ENCODE measurements around the gene TRIM4.
"Not testable (repeated sequence)": the region's sequence is repeated elsewhere in the genome, so short reads cannot be mapped to it uniquely, and the experiment has no call there.

TRIM4 gene

DNA sequence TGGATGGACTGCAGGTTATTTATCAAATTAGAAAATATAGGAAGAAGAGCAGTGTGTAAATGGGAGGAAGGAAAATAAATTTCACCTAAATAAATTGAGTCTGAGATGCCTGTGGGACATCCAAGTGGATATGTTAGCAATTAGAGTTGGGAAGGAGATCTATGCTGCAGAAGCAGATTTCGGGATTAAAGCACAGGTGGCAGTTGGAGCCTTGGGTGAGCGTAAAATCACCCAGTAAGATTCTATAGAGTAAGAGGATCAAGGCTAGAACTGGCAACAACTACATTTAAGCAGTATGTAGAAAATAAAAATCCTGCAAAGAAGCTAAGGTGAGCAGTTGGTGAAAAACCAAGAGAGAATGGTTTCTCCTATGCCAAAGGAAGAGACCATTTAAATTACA is 8.4 kb downstream of the TRIM4 start:
- no peak for DNase-seq

- DNase-seq = no peak
These were observed 17.7 kb downstream of the TRIM4 start for GRCh38 chr7:99901581-99901980.

GRCh38 chr7:99899830-99900519 is 19.4 kb downstream of the TRIM4 start:
- no peak for DNase-seq

DNA sequence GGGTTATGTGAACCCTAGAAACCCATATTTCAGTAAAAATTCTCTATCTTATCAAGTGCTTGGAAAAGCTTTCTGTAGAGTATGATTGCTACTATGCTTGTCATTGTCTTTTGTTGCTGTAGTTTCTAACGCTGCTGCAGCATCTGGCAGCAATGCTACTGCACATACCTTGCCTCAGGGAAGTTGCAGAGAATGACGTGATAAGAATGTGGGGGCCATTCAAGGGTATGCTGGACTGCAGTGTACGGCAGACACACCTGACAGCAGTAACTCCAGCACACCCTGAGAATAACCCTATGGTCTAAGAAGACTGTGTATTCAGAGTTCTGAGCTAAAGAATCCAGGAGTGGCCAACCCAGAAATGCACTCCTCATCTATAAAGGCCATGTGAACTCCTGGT is 20.5 kb downstream of the TRIM4 start:
- DNase-seq = no peak

DNA sequence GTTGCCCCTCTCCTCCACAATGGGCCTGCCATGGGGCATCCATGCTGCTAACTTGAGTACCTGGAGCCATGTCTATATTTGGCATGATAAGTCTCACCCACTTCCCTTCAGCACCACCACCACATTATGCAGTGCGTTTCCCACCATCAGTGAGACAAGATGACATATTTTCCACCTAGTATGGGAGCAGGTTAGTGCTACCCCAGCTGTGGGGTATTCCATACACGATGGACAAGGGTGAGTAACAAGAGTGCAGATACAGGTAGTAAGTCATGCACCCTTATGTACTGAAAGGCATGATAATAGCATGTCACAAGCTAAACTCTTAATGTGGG is 21.3 kb downstream of the TRIM4 start:
- no peak for DNase-seq

DNA sequence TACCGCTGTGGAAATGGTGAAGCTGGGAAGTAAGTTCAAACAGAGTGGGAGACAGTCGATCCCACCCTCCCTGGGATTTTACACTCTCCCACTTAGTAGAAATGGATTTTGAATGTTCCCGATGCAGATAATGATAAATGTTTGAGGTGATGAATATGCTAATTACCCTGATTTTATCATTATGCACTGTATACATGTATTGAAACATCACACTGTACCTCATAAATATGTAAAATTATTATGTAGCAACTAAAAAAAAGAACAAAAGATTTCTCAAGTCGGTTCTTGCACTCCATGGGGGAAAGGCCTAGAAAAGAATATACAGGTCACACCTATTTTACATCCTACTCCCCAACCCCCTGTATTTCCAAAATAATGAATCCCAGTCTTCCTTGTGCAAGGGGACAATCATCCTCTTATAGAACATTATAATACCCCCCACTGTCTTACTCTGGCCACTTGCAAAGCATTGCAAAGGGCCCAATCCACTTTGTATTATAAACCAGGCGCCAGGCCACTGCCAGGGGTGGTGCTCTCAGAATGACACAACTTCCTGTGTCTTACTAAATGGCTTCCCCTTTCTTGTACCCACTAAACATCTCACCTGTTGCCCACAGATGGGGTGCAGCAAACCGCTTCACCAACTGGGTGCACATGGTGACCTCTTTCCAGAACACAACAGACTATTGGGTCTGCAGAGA is 21.9 kb downstream of the TRIM4 start:
- no peak for DNase-seq

DNA sequence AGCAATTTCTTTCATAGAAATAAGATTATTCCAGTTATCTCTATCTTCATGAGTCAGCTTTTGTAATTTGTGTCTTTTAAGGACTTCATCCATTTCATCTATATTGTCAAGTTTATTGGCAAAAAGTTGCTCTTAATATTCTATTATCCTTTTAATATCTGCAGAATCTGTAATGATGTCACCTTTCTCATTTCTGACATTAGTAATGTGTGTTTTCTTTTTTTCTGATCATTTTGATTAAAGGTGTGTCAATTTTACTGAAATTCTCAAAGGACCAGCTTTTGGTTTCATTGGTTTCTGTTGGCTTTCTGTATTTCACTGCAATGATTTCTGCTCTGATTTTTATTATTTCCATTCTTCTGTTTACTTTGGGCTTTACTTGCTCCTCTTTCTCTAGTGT is 24.6 kb downstream of the TRIM4 start:
- no peak for DNase-seq

DNA sequence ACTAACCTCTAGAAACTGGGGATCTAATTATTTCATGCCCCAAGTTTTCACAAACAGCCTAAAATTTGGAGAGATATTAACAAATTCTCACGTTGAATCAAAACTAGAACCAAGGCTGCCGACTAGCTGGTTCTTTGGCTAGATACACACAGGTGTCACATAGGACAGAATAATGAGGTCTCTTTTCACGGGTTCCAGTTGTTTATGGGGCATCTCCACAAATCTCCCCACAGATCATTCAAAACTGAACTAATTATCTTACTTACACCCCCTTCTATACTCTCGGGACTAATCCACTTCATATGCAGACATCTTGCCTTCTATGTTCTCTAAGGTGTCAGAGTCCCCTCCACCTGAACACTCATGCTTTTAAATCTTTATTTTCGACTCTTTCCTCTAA is 26.1 kb downstream of the TRIM4 start:
- no peak for DNase-seq

GRCh38 chr7:99890348-99890747 is 29.0 kb downstream of the TRIM4 start:
- DNase-seq = not testable (repeated sequence)

DNA sequence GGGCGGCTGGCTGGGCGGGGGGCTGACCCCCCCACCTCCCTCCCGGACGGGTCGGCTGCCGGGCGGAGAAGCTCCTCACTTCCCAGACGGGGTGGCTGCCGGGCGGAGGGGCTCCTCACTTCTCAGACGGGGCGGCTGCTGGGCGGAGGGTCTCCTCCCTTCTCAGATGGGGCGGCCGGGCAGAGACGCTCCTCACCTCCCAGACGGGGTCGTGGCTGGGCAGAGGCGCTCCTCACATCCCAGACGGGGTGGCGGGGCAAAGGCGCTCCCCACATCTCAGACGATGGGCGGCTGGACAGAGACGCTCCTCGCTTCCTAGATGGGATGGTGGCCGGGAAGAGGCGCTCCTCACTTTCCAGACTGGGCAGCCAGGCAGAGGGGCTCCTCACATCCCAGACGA is 31.0 kb downstream of the TRIM4 start:
- DNase-seq = not testable (repeated sequence)

DNA sequence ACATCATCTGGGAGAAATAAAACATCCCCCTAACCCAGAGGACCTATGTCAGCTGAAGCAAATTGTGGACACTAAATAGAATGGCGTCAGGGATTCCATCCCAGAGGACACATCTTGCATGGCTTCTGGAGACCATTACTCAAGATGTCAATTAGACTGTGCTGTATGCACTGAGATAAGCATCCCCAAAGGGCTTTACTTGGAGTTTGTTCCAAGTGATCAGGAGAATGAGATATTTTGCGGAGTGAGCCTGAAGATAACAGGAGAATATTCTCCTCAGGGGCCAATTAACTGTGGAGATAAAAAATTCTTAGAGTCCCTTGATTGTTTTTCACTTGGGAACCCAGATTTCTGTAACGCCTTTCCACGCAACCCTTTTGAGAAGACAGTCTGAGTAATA is 38.0 kb downstream of the TRIM4 start:
- DNase-seq = no peak

DNA sequence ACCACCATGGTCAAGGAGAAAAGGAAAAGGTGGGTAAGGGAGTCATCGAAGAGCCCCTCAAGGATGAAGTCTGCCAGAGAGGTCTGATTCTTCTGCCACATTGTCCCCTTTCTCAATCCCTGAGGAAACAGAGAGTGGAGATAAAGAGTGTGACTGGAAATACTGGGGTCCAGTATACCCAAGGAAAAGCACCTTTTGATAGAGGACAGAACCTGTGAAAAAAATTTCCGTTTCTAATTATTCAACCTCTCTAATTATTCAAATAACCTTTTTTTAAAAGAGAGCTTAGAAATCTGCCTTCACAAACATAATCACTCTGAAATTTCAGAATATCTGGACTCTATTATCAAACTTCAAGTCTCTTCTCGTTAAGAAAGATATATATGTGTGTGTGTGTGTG is 42.4 kb downstream of the TRIM4 start, which contains the start of gene OR2AE1:
TSS of gene OR2AE1 (minus strand) at position 101 of the 400 bp plus-strand sequence. CDS start at position 101, 0 bp downstream.
- DNase-seq = no peak

GRCh38 chr7:99876491-99876890 is 42.8 kb downstream of the TRIM4 start:
- no peak for DNase-seq

DNA sequence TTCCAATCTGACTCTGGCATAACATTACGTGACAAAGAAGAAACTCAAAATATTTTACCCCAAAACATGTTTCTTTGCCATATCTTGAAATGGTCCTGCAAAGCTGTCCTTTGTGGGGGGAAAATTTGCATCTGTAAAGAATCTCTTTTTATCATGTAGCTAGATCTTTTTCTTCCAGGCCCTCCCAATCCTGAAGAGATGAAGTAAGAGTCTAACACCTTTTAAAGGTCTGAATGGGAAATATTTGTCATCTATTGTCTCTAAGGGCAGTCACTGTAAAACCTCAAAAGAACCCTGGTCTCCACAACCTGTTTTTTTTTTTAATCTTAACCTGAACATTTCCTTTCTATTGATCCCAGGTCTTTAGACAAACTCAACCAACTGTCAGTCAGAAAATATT is 51.1 kb downstream of the TRIM4 start:
- no peak for DNase-seq

DNA sequence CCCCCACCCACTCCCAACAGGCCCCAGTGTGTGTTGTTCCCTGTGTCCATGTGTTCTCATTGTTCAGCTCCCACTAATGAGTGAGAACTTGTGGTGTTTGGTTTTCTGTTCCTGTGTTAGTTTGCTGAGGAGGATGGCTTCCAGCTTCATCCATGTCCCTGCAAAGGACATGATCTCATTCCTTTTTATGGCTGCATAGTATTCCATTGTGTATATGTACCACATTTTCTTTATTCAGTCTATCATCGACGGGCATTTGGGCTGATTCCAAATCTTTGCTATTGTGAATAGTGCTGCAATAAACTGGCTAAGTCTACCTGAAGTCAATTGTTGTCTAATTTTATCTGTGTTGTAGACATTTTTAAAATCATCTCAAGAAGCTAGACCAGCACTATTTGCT is 51.9 kb downstream of the TRIM4 start:
- DNase-seq = not testable (repeated sequence)

DNA sequence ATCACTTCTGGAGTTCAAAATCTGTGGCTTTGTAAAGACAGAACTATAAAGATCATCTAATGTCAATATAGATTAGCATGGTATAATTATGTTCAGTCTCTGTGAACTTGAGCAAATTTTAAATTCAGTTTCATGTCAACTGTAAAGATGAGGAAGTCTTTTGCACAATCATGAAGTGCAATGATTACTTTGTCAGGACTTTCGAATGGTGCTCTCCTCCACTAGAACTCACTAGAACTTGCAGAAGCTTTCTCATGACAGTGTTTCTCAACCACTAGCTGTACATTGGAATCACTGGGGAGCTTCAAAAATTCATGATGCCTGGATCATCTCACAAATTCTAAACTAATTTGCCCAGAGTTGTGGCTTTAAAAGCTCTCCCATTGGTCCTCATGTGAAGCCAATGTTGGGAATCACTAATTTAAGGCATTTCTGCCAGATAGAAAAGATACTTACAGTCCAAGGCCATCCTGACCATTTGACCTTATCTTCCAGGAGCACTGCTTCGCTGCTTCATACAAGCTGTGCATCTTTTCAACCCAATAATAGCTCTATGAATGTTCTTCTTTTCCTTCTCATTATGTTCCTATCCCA is 55.4 kb downstream of the TRIM4 start:
- DNase-seq = no peak

DNA sequence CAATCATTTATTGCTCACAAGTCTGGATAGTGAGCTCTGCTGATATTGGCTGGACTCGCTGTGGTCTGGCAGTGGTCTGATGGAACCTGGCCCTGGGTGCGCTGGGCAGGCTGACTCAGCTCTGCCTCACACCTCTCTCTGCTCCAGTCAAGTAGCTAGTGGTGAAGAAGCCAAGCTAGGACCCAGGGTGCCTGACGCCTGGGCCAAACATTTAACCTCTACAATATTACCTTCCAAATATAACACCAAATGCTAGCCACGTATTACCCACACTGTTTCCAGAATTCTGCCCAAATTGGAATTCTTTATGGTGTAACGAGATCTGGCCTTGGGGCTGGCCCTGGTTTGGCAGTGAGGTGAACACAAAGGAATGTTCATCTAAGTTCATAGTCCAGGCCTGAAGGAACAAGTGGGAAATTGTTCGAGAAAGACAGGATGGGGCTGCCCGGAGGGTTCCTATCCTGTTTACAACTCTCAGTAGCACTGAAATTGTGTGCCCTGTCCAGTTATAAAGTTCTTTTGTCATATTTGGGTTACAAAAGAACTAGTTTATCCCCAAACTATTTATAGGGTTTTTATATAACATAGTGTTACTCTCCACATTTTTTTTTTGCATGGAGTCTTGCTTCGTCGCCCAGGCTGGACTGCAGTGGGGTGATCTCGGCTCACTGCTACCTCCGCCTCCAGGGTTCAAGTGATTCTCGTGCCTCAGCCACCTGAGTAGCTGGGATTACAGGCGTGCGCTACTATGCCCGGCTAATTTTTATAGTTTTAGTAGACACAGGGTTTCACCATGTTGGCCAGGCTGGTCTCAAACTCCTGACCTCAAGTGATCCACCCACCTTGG is 58.8 kb downstream of the TRIM4 start:
- DNase-seq = no peak

DNA sequence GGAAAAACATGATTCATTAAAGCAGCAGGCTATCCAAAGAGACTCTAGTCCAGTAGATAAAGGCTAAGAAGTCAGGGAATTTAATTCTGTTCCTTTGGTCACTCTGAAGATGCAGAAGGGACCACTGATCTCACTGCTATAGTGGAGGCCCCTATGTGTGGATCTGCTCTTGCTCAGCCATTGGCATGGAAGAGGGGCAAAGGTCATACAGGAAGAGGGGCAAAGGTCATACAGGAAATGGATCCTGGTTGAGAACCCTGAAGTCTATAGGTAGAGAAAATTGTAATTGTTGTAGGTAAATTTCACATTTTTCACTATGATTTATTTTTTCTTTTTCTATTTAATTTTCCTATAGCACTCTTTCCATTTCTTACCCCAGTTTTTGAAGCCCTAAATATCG is 64.1 kb downstream of the TRIM4 start:
- DNase-seq = no peak

GRCh38 chr7:99848420-99849216 is 70.7 kb downstream of the TRIM4 start:
- no peak for DNase-seq

DNA sequence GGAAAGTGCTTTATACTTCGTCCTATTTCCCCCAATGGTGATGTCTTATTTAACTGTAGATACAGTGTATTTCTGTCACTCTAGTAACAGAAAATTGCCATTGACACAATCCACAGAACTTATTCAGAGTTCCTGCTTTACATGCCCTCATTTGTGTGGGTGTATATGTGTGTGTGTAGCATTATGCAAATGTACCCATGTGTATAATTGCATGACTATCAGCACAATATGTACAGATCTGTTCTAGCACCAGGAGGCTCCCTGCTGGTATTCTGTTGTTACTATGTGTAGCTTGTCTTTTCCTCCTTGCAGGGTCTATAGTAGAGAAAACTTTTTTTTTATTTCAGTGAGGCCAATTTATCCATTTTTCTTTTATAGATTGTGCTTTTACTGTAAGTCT is 75.0 kb downstream of the TRIM4 start:
- no peak for DNase-seq

DNA sequence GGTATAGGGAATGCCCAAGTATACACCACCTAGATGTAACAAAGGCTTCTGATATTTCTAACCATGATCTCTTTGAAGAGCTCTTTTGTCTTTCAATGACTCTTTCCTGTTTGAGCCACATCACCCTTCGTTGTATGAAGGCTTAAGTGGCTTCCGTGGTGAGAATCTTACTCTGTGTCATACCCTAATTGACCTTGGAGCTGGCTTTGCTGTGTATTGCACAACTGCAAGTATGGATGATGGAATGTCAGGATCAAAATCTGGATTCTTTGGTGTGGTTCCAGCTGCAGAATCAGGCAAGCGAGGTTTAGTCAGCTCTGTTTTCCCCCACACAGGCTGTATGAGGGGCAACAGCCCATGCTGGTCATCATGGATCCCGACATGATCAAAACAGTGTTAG is 75.5 kb downstream of the TRIM4 start:
- DNase-seq = no peak

DNA sequence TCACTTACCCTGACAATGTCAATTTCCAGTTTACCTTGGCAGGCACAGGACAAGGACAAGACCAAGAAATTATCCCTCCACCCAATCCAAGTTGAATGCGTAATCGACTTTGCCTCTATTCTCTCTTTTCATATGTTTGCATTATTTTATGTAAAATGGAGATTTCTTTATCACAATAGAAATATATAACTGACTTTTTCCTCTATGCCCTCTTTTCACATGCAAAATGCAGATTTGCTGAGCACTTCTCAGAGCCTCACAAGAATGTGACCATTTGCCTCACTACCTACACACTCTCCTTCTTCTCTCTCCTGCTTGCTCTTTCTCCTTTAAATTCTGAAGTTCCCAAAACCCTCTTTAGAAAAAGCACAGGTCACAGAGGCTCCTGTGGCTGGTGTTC is 76.4 kb downstream of the TRIM4 start:
- DNase-seq = no peak
